ENCODE data around the gene TMX3.

Gene TMX3

GRCh38 chr18:68714712-68715496, at the start of gene TMX3:
Gene TMX3, minus strand, starts transcription at chr18:68715108. Its CDS starts 127 bp downstream, at chr18:68714981.
- Mint-ChIP-seq H3K9me3 (ENCODE audit: low read depth) (no peaks in the 10 kb centered on the region), H3K4me3 (peak within 1 kb of the TSS; percentile 99), H3K36me3 (peaks cover 10% of the 10 kb centered on the region), H3K27ac (peak within 1 kb of the TSS; percentile 95), H3K4me1 (ENCODE audit: low read depth) (peaks cover 52% of the 10 kb centered on the region), H3K27me3 (no peaks in the 10 kb centered on the region)

GRCh38 chr18:68764016-68764415, 49.1 kb upstream of the TMX3 start:
- H3K4me1 Mint-ChIP-seq (ENCODE audit: low read depth), result no peaks in the 10 kb centered on the region
- H3K27ac Mint-ChIP-seq, result no peak overlapping the region
- H3K27me3 Mint-ChIP-seq, result no peaks in the 10 kb centered on the region
- peaks cover 5% of the 10 kb centered on the region for H3K9me3 Mint-ChIP-seq (ENCODE audit: low read depth)
- H3K36me3 Mint-ChIP-seq, result peaks cover 3% of the 10 kb centered on the region
- H3K4me3 Mint-ChIP-seq, result no peak overlapping the region

- peaks cover 12% of the 10 kb centered on the region for H3K9me3 Mint-ChIP-seq (ENCODE audit: low read depth)
- H3K27me3 Mint-ChIP-seq, result no peaks in the 10 kb centered on the region
- H3K4me1 Mint-ChIP-seq (ENCODE audit: low read depth), result no peaks in the 10 kb centered on the region
- no peak overlapping the region for H3K27ac Mint-ChIP-seq
- peaks cover 8% of the 10 kb centered on the region for H3K36me3 Mint-ChIP-seq
- H3K4me3 Mint-ChIP-seq, result no peak overlapping the region
These were observed 48.2 kb upstream of the TMX3 start for GRCh38 chr18:68763083-68763482.

- H3K9me3 Mint-ChIP-seq (ENCODE audit: low read depth), result peaks cover 12% of the 10 kb centered on the region
- no peak overlapping the region for H3K27ac Mint-ChIP-seq
- no peaks in the 10 kb centered on the region for H3K27me3 Mint-ChIP-seq
- no peak overlapping the region for H3K4me3 Mint-ChIP-seq
- H3K36me3 Mint-ChIP-seq, result peaks cover 9% of the 10 kb centered on the region
- H3K4me1 Mint-ChIP-seq (ENCODE audit: low read depth), result no peaks in the 10 kb centered on the region
These were observed 44.4 kb upstream of the TMX3 start for GRCh38 chr18:68759308-68759707.

- Mint-ChIP-seq H3K9me3 (ENCODE audit: low read depth) (peaks cover 12% of the 10 kb centered on the region), H3K4me1 (ENCODE audit: low read depth) (no peaks in the 10 kb centered on the region), H3K27ac (no peak overlapping the region), H3K36me3 (peaks cover 10% of the 10 kb centered on the region), H3K4me3 (no peak overlapping the region), H3K27me3 (no peaks in the 10 kb centered on the region)
These were observed 42.2 kb upstream of the TMX3 start for GRCh38 chr18:68757126-68757525.

GRCh38 chr18:68742206-68742605, 27.3 kb upstream of the TMX3 start:
- H3K4me1 Mint-ChIP-seq (ENCODE audit: low read depth), result no peaks in the 10 kb centered on the region
- H3K9me3 Mint-ChIP-seq (ENCODE audit: low read depth), result no peaks in the 10 kb centered on the region
- peaks cover 8% of the 10 kb centered on the region for H3K36me3 Mint-ChIP-seq
- no peak overlapping the region for H3K27ac Mint-ChIP-seq
- no peaks in the 10 kb centered on the region for H3K27me3 Mint-ChIP-seq
- H3K4me3 Mint-ChIP-seq, result no peak overlapping the region

GRCh38 chr18:68740966-68741365, 26.1 kb upstream of the TMX3 start:
- no peaks in the 10 kb centered on the region for H3K4me1 Mint-ChIP-seq (ENCODE audit: low read depth)
- H3K27me3 Mint-ChIP-seq, result no peaks in the 10 kb centered on the region
- H3K27ac Mint-ChIP-seq, result no peak overlapping the region
- H3K9me3 Mint-ChIP-seq (ENCODE audit: low read depth), result no peaks in the 10 kb centered on the region
- H3K4me3 Mint-ChIP-seq, result no peak overlapping the region
- peaks cover 8% of the 10 kb centered on the region for H3K36me3 Mint-ChIP-seq

- H3K27me3 Mint-ChIP-seq, result no peaks in the 10 kb centered on the region
- no peak overlapping the region for H3K4me3 Mint-ChIP-seq
- H3K27ac Mint-ChIP-seq, result no peak overlapping the region
- H3K36me3 Mint-ChIP-seq, result peaks cover 4% of the 10 kb centered on the region
- H3K4me1 Mint-ChIP-seq (ENCODE audit: low read depth), result peaks cover 2% of the 10 kb centered on the region
- H3K9me3 Mint-ChIP-seq (ENCODE audit: low read depth), result no peaks in the 10 kb centered on the region
These were observed 24.6 kb upstream of the TMX3 start for GRCh38 chr18:68739462-68739861.

- H3K27me3 Mint-ChIP-seq, result no peaks in the 10 kb centered on the region
- no peaks in the 10 kb centered on the region for H3K9me3 Mint-ChIP-seq (ENCODE audit: low read depth)
- peaks cover 4% of the 10 kb centered on the region for H3K36me3 Mint-ChIP-seq
- H3K27ac Mint-ChIP-seq, result no peak overlapping the region
- H3K4me1 Mint-ChIP-seq (ENCODE audit: low read depth), result peaks cover 2% of the 10 kb centered on the region
- no peak overlapping the region for H3K4me3 Mint-ChIP-seq
These were observed 23.7 kb upstream of the TMX3 start for GRCh38 chr18:68738564-68738963.

- H3K36me3 Mint-ChIP-seq, result peaks cover 2% of the 10 kb centered on the region
- no peak overlapping the region for H3K27ac Mint-ChIP-seq
- no peaks in the 10 kb centered on the region for H3K9me3 Mint-ChIP-seq (ENCODE audit: low read depth)
- H3K4me3 Mint-ChIP-seq, result no peak overlapping the region
- peaks cover 2% of the 10 kb centered on the region for H3K4me1 Mint-ChIP-seq (ENCODE audit: low read depth)
- no peaks in the 10 kb centered on the region for H3K27me3 Mint-ChIP-seq
These were observed 20.8 kb upstream of the TMX3 start for GRCh38 chr18:68735483-68736343.

- H3K27me3 Mint-ChIP-seq, result no peaks in the 10 kb centered on the region
- H3K4me1 Mint-ChIP-seq (ENCODE audit: low read depth), result peaks cover 2% of the 10 kb centered on the region
- peaks cover 2% of the 10 kb centered on the region for H3K36me3 Mint-ChIP-seq
- no peak overlapping the region for H3K27ac Mint-ChIP-seq
- H3K4me3 Mint-ChIP-seq, result no peak overlapping the region
- no peaks in the 10 kb centered on the region for H3K9me3 Mint-ChIP-seq (ENCODE audit: low read depth)
These were observed 19.4 kb upstream of the TMX3 start for GRCh38 chr18:68734308-68734707.

- Mint-ChIP-seq H3K9me3 (ENCODE audit: low read depth) (no peaks in the 10 kb centered on the region), H3K27ac (no peak overlapping the region), H3K36me3 (peaks cover 2% of the 10 kb centered on the region), H3K4me1 (ENCODE audit: low read depth) (peaks cover 2% of the 10 kb centered on the region), H3K4me3 (no peak overlapping the region), H3K27me3 (no peaks in the 10 kb centered on the region)
These were observed 18.8 kb upstream of the TMX3 start for GRCh38 chr18:68733707-68734106.

- no peak overlapping the region for H3K4me3 Mint-ChIP-seq
- H3K27ac Mint-ChIP-seq, result no peak overlapping the region
- no peaks in the 10 kb centered on the region for H3K27me3 Mint-ChIP-seq
- H3K36me3 Mint-ChIP-seq, result peaks cover 2% of the 10 kb centered on the region
- H3K9me3 Mint-ChIP-seq (ENCODE audit: low read depth), result no peaks in the 10 kb centered on the region
- peaks cover 2% of the 10 kb centered on the region for H3K4me1 Mint-ChIP-seq (ENCODE audit: low read depth)
These were observed 13.3 kb upstream of the TMX3 start for GRCh38 chr18:68728081-68728700.

GRCh38 chr18:68727506-68727905, 12.6 kb upstream of the TMX3 start:
- H3K27ac Mint-ChIP-seq, result no peak overlapping the region
- H3K4me1 Mint-ChIP-seq (ENCODE audit: low read depth), result peaks cover 6% of the 10 kb centered on the region
- H3K4me3 Mint-ChIP-seq, result no peak overlapping the region
- H3K36me3 Mint-ChIP-seq, result peaks cover 2% of the 10 kb centered on the region
- H3K27me3 Mint-ChIP-seq, result no peaks in the 10 kb centered on the region
- H3K9me3 Mint-ChIP-seq (ENCODE audit: low read depth), result no peaks in the 10 kb centered on the region

- Mint-ChIP-seq H3K9me3 (ENCODE audit: low read depth) (no peaks in the 10 kb centered on the region), H3K36me3 (no peaks in the 10 kb centered on the region), H3K27ac (no peak overlapping the region), H3K27me3 (no peaks in the 10 kb centered on the region), H3K4me1 (ENCODE audit: low read depth) (peaks cover 23% of the 10 kb centered on the region), H3K4me3 (no peak overlapping the region)
These were observed 10.4 kb upstream of the TMX3 start for GRCh38 chr18:68725346-68725745.

Measured in activated naive CD8-positive, alpha-beta T cell (primary cell).